ENCODE data around the gene HTR1B.

DNA sequence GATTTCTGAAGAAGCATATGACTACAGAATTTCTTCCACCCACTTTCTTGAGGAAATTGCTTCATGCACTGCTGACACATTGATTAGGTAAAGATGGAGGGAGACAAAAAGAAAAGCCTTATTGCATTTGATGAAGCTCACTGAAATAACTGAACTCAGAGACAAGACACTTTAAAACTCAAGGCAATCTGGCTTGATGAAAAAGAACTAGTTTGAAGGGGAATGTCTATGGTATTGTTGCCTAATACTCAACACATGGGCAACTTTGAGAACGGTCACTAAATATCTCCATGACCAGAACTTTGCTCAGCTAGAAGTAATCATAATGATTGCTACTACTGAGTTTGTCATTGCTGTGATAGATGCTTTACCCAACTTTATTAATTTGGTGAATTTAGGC lies 38.1 kb downstream of the HTR1B start:
- TF ChIP-seq EZH2 (IDR thresholded peaks at IDR 0.05; ENCODE audit: low read length), result no peak
- TF ChIP-seq, protein P1, sequence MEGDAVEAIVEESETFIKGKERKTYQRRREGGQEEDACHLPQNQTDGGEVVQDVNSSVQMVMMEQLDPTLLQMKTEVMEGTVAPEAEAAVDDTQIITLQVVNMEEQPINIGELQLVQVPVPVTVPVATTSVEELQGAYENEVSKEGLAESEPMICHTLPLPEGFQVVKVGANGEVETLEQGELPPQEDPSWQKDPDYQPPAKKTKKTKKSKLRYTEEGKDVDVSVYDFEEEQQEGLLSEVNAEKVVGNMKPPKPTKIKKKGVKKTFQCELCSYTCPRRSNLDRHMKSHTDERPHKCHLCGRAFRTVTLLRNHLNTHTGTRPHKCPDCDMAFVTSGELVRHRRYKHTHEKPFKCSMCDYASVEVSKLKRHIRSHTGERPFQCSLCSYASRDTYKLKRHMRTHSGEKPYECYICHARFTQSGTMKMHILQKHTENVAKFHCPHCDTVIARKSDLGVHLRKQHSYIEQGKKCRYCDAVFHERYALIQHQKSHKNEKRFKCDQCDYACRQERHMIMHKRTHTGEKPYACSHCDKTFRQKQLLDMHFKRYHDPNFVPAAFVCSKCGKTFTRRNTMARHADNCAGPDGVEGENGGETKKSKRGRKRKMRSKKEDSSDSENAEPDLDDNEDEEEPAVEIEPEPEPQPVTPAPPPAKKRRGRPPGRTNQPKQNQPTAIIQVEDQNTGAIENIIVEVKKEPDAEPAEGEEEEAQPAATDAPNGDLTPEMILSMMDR (optimal IDR thresholded peaks at IDR 0.05 in 1 of 3, IDR thresholded peaks at IDR 0.05 in 1 of 3, conservative IDR thresholded peaks at IDR 0.05 in 1 of 3; ENCODE audit: extremely low read depth in 1 of 3, insufficient read depth in 2 of 3, low read length in 3 of 3), result no peak
